IMR-90 (cell line): ENCODE results near the gene CST4. TPM values are rescaled to one million over a fixed set of nuclear protein-coding genes. Genes with fewer than 3 reads are reported as not detected.

Experiments
- ATAC-seq: fragments of 200-7000 bp; cut with Tn5 transposase; 2 replicates; pipeline ENCODE4 v1.9.1; 2020; ENCODE audit warnings: low read depth, mild to moderate bottlenecking, moderate library complexity
- BruUV-seq: library from RNA; stranded (reverse); fragments of 400-500 nt; replicated peaks from 2 replicates; lab custom pipeline; 2021; lab: Mats Ljungman, UMichigan
- CTCF ChIA-PET: fragments of 300-600 bp; formaldehyde crosslinking; extraction: SDS; loops from one replicate; lab custom pipeline; 2021; ENCODE audit warnings: antibody characterized with exemption; lab: Yijun Ruan, JAX
- POLR2A ChIA-PET: fragments of 300-600 bp; sonication (Branson Sonifier 250); formaldehyde crosslinking; loops from one replicate; lab custom pipeline; 2022; ENCODE audit warnings: antibody characterized with exemption; ENCODE audit not compliant: unreplicated experiment; lab: Charles Lee
- DNase-seq: peaks from one replicate; pipeline ENCODE4 v3.0.0; 2013
- H2AFZ ChIP-seq: replicated peaks from 2 replicates; pipeline ENCODE3; 2013; ENCODE audit warnings: low read length, mild to moderate bottlenecking; ENCODE audit not compliant: poor library complexity
- H2AK5ac ChIP-seq: 2 replicates; pipeline ENCODE4 v1.6.1; 2013; ENCODE audit warnings: low read depth, low read length, inconsistent platforms
- H2AK9ac ChIP-seq: replicated peaks from 2 replicates; pipeline ENCODE3; 2013; ENCODE audit warnings: mild to moderate bottlenecking, low read depth, low read length, moderate library complexity; ENCODE audit not compliant: poor library complexity
- H2BK120ac ChIP-seq: 2 replicates; pipeline ENCODE4 v1.6.1; 2013; ENCODE audit warnings: low read depth, low read length, inconsistent platforms
- H2BK15ac ChIP-seq: 3 replicates; pipeline ENCODE4 v1.6.1; 2013; ENCODE audit warnings: low read depth, low read length, inconsistent platforms
- H2BK20ac ChIP-seq: 2 replicates; pipeline ENCODE4 v1.6.1; 2013; ENCODE audit warnings: low read depth, mild to moderate bottlenecking, inconsistent platforms, low read length, moderate library complexity
- H2BK5ac ChIP-seq: 2 replicates; pipeline ENCODE4 v1.6.1; 2013; ENCODE audit warnings: mild to moderate bottlenecking, low read depth, low read length, inconsistent platforms; ENCODE audit not compliant: poor library complexity, severe bottlenecking
- H3K14ac ChIP-seq: replicated peaks from 2 replicates; pipeline ENCODE4 v1.6.1; 2013; ENCODE audit warnings: low read depth, low read length, inconsistent platforms
- H3K18ac ChIP-seq: 2 replicates; pipeline ENCODE4 v1.6.1; 2013; ENCODE audit warnings: low read depth, low read length, control low read depth
- H3K23ac ChIP-seq: 2 replicates; pipeline ENCODE4 v1.6.1; 2013; ENCODE audit warnings: low read depth, low read length, inconsistent platforms
- H3K27ac ChIP-seq: 2 replicates; pipeline ENCODE4 v1.5.1; 2013; ENCODE audit warnings: mild to moderate bottlenecking, control low read depth, low read length; ENCODE audit not compliant: insufficient read depth
- H3K27me3 ChIP-seq: 2 replicates; pipeline ENCODE4 v1.6.1; 2013; ENCODE audit warnings: low read length; ENCODE audit not compliant: control insufficient read depth, insufficient read depth
- H3K36me3 ChIP-seq: 2 replicates; pipeline ENCODE4 v1.6.1; 2013; ENCODE audit warnings: low read length, mixed read lengths; ENCODE audit not compliant: control insufficient read depth, insufficient read depth
- H3K4ac ChIP-seq: 2 replicates; pipeline ENCODE4 v1.6.1; 2013; ENCODE audit warnings: low read depth, low read length, inconsistent platforms
- H3K4me1 ChIP-seq: 2 replicates; pipeline ENCODE4 v1.6.1; 2013; ENCODE audit warnings: low read length, mixed read lengths; ENCODE audit not compliant: control insufficient read depth, insufficient read depth
- H3K4me2 ChIP-seq: 2 replicates; pipeline ENCODE4 v1.6.1; 2013; ENCODE audit warnings: low read depth, mild to moderate bottlenecking, control low read depth, low read length, moderate library complexity
- H3K4me3 ChIP-seq: 2 replicates; pipeline ENCODE4 v1.5.1; 2013; ENCODE audit warnings: low read depth, mild to moderate bottlenecking, control low read depth, low read length, moderate library complexity; ENCODE audit not compliant: insufficient read depth
- H3K56ac ChIP-seq: 2 replicates; pipeline ENCODE4 v1.6.1; 2013; ENCODE audit warnings: low read length, inconsistent platforms; ENCODE audit not compliant: insufficient read depth; ENCODE audit errors: extremely low read depth
- H3K79me1 ChIP-seq, 2 experiments: 2 replicates each; pipeline ENCODE4 v1.6.1; 2013; ENCODE audit warnings: low read length in 2 of 2, inconsistent platforms in 1 of 2, low read depth in 1 of 2
- H3K9ac ChIP-seq: 2 replicates; pipeline ENCODE4 v1.6.1; 2013; ENCODE audit warnings: low read depth, low read length, control low read depth
- H3K9me1 ChIP-seq: 2 replicates; pipeline ENCODE4 v1.6.1; 2013; ENCODE audit warnings: low read length, inconsistent platforms; ENCODE audit not compliant: insufficient read depth
- H3K9me3 ChIP-seq: 2 replicates; pipeline ENCODE4 v1.6.1; 2013; ENCODE audit warnings: low read length; ENCODE audit not compliant: control insufficient read depth, insufficient read depth
- H4K20me1 ChIP-seq: 2 replicates; pipeline ENCODE4 v1.6.1; 2013; ENCODE audit warnings: low read length, inconsistent platforms; ENCODE audit not compliant: insufficient read depth
- H4K5ac ChIP-seq: 2 replicates; pipeline ENCODE4 v1.6.1; 2013; ENCODE audit warnings: mild to moderate bottlenecking, low read depth, low read length, control low read depth
- H4K8ac ChIP-seq, 2 experiments: 2 replicates each; pipeline ENCODE4 v1.6.1; 2013; ENCODE audit warnings: low read depth in 2 of 2, low read length in 2 of 2, control low read depth in 1 of 2, inconsistent platforms in 1 of 2
- H4K91ac ChIP-seq: 2 replicates; pipeline ENCODE4 v1.6.1; 2013; ENCODE audit warnings: low read depth, low read length, inconsistent platforms; ENCODE audit not compliant: insufficient read depth
- BHLHE40 ChIP-seq: fragments of 150-350 bp; IDR thresholded peaks from 2 replicates; pipeline ENCODE4 v1.6.1; 2016; ENCODE audit warnings: mild to moderate bottlenecking, low read depth, low read length
- CEBPB ChIP-seq: IDR thresholded peaks from 2 replicates; pipeline ENCODE4 v1.6.1; 2012; ENCODE audit warnings: low read depth, low read length, improper control_type of control experiment
- CHD1 ChIP-seq: IDR thresholded peaks from 2 replicates; pipeline ENCODE4 v1.6.1; 2012; ENCODE audit warnings: low read depth, low read length, improper control_type of control experiment
- ELK1 ChIP-seq: fragments of 150-350 bp; IDR thresholded peaks from 2 replicates; pipeline ENCODE4 v1.6.1; 2016; ENCODE audit warnings: low read depth, mild to moderate bottlenecking, low read length, moderate library complexity, borderline replicate concordance
- MAFK ChIP-seq: IDR thresholded peaks from 2 replicates; pipeline ENCODE4 v1.6.1; 2012; ENCODE audit warnings: low read depth, low read length, improper control_type of control experiment
- MAZ ChIP-seq: IDR thresholded peaks from 2 replicates; pipeline ENCODE4 v1.6.1; 2012; ENCODE audit warnings: low read depth, mild to moderate bottlenecking, low read length, improper control_type of control experiment, moderate library complexity, borderline replicate concordance
- MXI1 ChIP-seq: IDR thresholded peaks from 2 replicates; pipeline ENCODE4 v1.6.1; 2012; ENCODE audit warnings: low read depth, mild to moderate bottlenecking, low read length, moderate library complexity, borderline replicate concordance
- NFE2L2 ChIP-seq: fragments of 150-350 bp; IDR thresholded peaks from 2 replicates; pipeline ENCODE4 v1.6.1; 2016; ENCODE audit warnings: low read depth, mild to moderate bottlenecking, low read length
- POLR2A ChIP-seq: IDR thresholded peaks from 2 replicates; pipeline ENCODE4 v1.6.1; 2012; ENCODE audit warnings: mild to moderate bottlenecking, low read depth, low read length
- RAD21 ChIP-seq: IDR thresholded peaks from 2 replicates; pipeline ENCODE4 v1.6.1; 2012; ENCODE audit warnings: low read length, improper control_type of control experiment
- RCOR1 ChIP-seq: IDR thresholded peaks from 2 replicates; pipeline ENCODE4 v1.6.1; 2012; ENCODE audit warnings: mild to moderate bottlenecking, low read length, improper control_type of control experiment; ENCODE audit not compliant: insufficient replicate concordance
- RFX5 ChIP-seq: IDR thresholded peaks from 2 replicates; pipeline ENCODE4 v1.8.0; 2012; ENCODE audit warnings: low read depth, mild to moderate bottlenecking, low read length, moderate library complexity
- SMC3 ChIP-seq: fragments of 150-350 bp; IDR thresholded peaks from 2 replicates; pipeline ENCODE4 v1.6.1; 2016; ENCODE audit warnings: low read depth, mild to moderate bottlenecking, antibody characterized with exemption, low read length, moderate library complexity
- USF2 ChIP-seq: fragments of 150-350 bp; IDR thresholded peaks from 2 replicates; pipeline ENCODE4 v1.6.1; 2017; ENCODE audit warnings: mild to moderate bottlenecking, antibody characterized with exemption, low read length, low read depth
- WGBS, 2 experiments: methylation state at CpG; one replicate each; pipeline versions ENCODE4 v1.1.5 to v1.1.7; 2013; ENCODE audit warnings: missing lambda C conversion rate in 2 of 2; ENCODE audit not compliant: insufficient read length in 1 of 2; ENCODE audit errors: extremely low coverage in 2 of 2; 5-methylcytosine and 5-hydroxymethylcytosine counted together
- dilution Hi-C: fragments of 300-500 bp; cut with HindIII; formaldehyde crosslinking; loops from one replicate; pipeline ENCODE4 v1.14.3; 2018; ENCODE audit warnings: low sequenced_read_pairs; ENCODE audit not compliant: unreplicated experiment
- in situ Hi-C: fragments of 300-500 bp; cut with MboI; formaldehyde crosslinking; loops from 3 replicates; pipeline ENCODE4 v1.14.3; 2019; ENCODE audit warnings: low sequenced_read_pairs, inconsistent platforms, mixed read lengths
- intact Hi-C: fragments of 100-400 bp; cut with micrococcal nuclease; formaldehyde crosslinking; loops from 2 replicates; pipeline ENCODE4 v1.10.0; 2022
- polyA plus RNA-seq, 3 experiments: library from polyadenylated mRNA; depleted of rRNA; stranded (reverse); fragments of >200 nt; gene quantifications; 2 replicates each; pipeline ENCODE4 v1.2.3, GENCODE V29; 2012; ENCODE audit warnings: low replicate concordance in 1 of 3
- total RNA-seq: library from RNA; depleted of rRNA; stranded (reverse); fragments of >200 nt; gene quantifications from 2 replicates; pipeline ENCODE4 v1.2.3, GENCODE V29; 2012
- TF ChIP-seq, protein P1 (sequence below): conservative IDR thresholded peaks from 2 replicates; pipeline ENCODE4 v1.5.1; 2012; ENCODE audit warnings: mild to moderate bottlenecking, low read depth, low read length, improper control_type of control experiment

The CST4 gene
- total and polyA plus RNA-seq, 2 of the 4 experiments (the other 2 are of a cell fraction), result not detected

DNA sequence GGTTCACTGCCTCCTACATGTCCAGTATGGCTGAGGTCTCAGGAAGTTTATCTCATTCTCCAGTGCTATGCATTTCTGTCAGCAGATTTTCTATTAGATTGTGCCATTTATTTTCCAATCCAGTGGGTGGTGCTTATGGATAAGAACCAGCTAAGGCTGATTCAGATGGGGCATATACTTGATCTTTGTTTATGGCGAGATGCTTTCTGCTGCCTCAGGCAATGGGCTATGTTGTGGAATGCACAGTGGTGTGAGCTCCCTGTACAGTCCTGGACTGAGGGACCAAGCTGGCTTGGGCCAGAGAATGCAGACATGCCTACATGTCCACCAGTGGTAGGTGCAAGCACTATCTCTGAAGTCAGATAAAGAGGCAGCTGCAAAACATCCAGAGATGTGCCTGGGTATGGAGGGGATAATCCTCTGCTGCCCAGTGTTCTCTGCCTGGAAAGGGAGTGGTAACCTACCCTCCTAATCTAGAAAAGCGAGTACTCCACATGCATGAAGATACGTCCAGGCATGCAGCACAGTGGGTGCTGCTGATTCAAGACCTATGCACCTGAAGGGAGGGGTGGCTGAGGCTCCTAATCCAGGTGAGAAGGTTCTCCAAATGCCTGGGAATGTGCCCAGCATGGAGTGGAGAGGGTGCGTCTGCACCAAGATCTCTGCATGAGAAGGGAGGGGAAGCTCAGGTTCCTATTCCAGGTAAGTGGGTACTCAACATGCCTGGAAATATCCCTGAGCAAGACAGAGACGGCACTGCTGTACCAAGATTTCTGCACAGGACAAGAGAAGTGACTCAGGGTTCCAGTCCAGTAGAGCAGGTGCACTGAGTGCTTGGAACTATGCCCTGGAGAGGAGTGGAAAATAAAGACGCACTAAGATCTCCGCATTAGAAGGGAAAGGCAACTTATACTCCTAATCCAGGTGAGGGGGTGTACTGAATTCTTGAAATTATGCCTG, 9.4 kb downstream of the CST4 start:
- Histone ChIP-seq H3K36me3 (no peaks in the 10 kb centered on the region), H2AFZ (no peak overlapping the region), H3K4me2 (no peak overlapping the region), H4K91ac (no peak overlapping the region), H3K9me1 (no peaks in the 10 kb centered on the region), H3K56ac (no peak overlapping the region), H4K8ac (no peak overlapping the region), H2AK9ac (no peak overlapping the region), H4K20me1 (no peaks in the 10 kb centered on the region), H3K4me1 (no peaks in the 10 kb centered on the region), H2BK120ac (no peak overlapping the region), H2AK5ac (no peak overlapping the region), H3K23ac (no peak overlapping the region), H3K79me1 (no peaks in the 10 kb centered on the region), H3K14ac (no peak overlapping the region), H3K27ac (no peak overlapping the region), H3K4me3 (no peak overlapping the region), H3K9ac (no peak overlapping the region), H3K18ac (no peak overlapping the region), H4K5ac (no peak overlapping the region), H3K9me3 (no peaks in the 10 kb centered on the region), H3K27me3 (peaks cover 4% of the 10 kb centered on the region), H2BK5ac (no peak overlapping the region), H2BK15ac (no peak overlapping the region), H2BK20ac (no peak overlapping the region), H3K4ac (no peak overlapping the region)
- ATAC-seq (no peak), DNase-seq (no peak)
- POLR2A ChIA-PET, result no interaction called here
- 54% methylated on average over 2 of the region's 7 CpGs; no CpG with 5 or more reads in 1 of the 2 experiments for WGBS, 2 experiments
- CTCF ChIA-PET, result no interaction called here
- intact Hi-C loops (no loop called here), dilution Hi-C loops (no loop called here), in situ Hi-C loops (no loop called here)
- no TSS peak for BruUV-seq
- TF ChIP-seq SMC3, result no peak
- TF ChIP-seq, protein P1, sequence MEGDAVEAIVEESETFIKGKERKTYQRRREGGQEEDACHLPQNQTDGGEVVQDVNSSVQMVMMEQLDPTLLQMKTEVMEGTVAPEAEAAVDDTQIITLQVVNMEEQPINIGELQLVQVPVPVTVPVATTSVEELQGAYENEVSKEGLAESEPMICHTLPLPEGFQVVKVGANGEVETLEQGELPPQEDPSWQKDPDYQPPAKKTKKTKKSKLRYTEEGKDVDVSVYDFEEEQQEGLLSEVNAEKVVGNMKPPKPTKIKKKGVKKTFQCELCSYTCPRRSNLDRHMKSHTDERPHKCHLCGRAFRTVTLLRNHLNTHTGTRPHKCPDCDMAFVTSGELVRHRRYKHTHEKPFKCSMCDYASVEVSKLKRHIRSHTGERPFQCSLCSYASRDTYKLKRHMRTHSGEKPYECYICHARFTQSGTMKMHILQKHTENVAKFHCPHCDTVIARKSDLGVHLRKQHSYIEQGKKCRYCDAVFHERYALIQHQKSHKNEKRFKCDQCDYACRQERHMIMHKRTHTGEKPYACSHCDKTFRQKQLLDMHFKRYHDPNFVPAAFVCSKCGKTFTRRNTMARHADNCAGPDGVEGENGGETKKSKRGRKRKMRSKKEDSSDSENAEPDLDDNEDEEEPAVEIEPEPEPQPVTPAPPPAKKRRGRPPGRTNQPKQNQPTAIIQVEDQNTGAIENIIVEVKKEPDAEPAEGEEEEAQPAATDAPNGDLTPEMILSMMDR, result no peak
- TF ChIP-seq MAFK, result no peak
- no peak for TF ChIP-seq ELK1
- no peak for TF ChIP-seq RCOR1
- TF ChIP-seq POLR2A, result no peak
- no peak for TF ChIP-seq MXI1
- TF ChIP-seq USF2, result no peak
- TF ChIP-seq CEBPB, result no peak
- TF ChIP-seq RAD21, result no peak
- TF ChIP-seq BHLHE40, result no peak
- TF ChIP-seq RFX5, result no peak
- no peak for TF ChIP-seq CHD1
- no peak for TF ChIP-seq MAZ
- no peak for TF ChIP-seq NFE2L2
